ENCODE results near the gene PODNL1.

PODNL1 gene

DNA sequence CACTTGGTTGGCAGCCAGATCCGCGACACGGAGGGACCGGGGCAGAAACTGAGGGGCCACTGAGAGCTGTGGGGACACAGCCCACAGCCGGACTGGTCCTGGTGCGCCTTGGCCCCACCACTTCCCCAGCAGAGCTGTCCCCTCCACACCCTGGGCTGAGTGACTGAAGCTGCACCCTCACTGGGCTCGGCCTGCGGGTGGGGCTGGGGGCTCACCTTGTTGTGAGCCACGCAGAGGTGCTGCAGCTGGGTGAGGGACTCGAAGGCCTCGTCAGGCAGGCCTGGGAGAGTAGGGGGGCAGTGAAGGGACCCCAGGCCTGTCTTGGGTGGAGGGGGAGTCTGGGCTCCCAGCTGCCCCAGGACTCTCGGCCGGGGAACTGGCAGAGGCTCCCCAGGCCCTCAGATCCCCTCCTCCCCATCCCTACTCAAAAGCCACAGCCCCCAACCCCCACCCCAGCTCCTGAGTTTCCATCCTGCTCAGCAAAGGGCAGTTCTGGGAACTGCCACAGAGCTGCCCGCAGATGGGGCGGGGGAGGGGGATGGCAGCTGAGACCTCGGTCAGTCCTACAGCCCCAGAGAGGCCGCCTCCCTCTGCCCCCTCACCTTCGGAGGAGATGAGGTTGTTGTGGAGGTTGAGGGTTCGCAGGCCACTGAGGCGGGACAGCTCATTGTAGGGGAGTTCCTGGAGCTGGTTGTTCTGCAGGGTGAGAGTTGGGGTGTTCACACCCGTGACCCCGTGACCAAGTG lies 2.3 kb downstream of the PODNL1 start:
- TF ChIP-seq, protein P1, sequence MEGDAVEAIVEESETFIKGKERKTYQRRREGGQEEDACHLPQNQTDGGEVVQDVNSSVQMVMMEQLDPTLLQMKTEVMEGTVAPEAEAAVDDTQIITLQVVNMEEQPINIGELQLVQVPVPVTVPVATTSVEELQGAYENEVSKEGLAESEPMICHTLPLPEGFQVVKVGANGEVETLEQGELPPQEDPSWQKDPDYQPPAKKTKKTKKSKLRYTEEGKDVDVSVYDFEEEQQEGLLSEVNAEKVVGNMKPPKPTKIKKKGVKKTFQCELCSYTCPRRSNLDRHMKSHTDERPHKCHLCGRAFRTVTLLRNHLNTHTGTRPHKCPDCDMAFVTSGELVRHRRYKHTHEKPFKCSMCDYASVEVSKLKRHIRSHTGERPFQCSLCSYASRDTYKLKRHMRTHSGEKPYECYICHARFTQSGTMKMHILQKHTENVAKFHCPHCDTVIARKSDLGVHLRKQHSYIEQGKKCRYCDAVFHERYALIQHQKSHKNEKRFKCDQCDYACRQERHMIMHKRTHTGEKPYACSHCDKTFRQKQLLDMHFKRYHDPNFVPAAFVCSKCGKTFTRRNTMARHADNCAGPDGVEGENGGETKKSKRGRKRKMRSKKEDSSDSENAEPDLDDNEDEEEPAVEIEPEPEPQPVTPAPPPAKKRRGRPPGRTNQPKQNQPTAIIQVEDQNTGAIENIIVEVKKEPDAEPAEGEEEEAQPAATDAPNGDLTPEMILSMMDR (IDR thresholded peaks at IDR 0.05; ENCODE audit: control insufficient read depth, insufficient read depth, low read depth, low read length, missing control alignments) = no peak
- no peak for DNase-seq (ENCODE audit: low read depth)
- H3K4me3 ChIP-seq (ENCODE audit: control insufficient read depth, low read depth, low read length) = no peak overlapping the region

DNA sequence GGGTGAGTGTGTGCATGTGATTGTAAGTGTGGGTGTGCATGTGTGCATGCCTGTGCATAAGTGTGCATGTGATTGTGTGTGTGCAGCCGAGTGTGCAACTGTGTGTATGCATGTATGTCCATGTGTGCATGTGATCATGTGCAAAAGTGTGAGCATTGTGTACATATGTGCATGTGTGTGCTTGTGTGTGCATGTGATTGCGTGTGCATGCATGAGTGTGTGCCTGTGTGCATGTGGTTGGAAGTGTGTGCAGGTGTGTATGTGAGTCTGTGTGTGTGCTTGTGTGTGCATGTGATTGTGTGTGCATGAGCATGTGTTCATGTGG lies 3.5 kb downstream of the PODNL1 start:
- H3K4me3 ChIP-seq (ENCODE audit: control insufficient read depth, low read depth, low read length) = no peak overlapping the region
- TF ChIP-seq, protein P1 (IDR thresholded peaks at IDR 0.05; ENCODE audit: control insufficient read depth, insufficient read depth, low read depth, low read length, missing control alignments) = no peak
- no peak for DNase-seq (ENCODE audit: low read depth)

DNA sequence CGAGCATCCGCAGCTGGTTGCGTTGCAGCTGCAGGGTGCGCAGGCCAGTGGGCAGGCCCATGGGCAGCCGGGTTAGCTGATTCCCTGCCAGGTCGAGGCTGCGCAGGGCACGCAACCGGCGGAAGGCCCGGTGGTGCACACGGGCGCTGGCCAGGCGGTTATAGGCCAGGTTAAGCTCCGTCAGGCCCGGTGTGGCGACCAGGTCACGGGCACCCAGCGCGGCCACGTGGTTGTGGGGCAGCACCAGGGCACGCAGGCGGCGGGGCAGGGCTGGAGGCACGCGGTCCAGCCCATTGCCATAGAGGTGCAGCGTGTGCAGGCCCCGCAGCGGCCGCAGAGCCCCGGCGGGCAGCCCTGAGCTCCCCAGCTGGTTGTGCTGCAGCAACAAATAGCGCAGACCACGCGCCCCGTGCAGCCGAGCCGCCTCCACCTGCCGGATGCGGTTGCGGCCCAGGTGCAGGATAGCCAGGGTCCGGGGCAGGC lies 5.3 kb downstream of the PODNL1 start:
- TF ChIP-seq, protein P1 (IDR thresholded peaks at IDR 0.05; ENCODE audit: control insufficient read depth, insufficient read depth, low read depth, low read length, missing control alignments) = no peak
- H3K4me3 ChIP-seq (ENCODE audit: control insufficient read depth, low read depth, low read length) = no peak overlapping the region
- no peak for DNase-seq (ENCODE audit: low read depth)

DNA sequence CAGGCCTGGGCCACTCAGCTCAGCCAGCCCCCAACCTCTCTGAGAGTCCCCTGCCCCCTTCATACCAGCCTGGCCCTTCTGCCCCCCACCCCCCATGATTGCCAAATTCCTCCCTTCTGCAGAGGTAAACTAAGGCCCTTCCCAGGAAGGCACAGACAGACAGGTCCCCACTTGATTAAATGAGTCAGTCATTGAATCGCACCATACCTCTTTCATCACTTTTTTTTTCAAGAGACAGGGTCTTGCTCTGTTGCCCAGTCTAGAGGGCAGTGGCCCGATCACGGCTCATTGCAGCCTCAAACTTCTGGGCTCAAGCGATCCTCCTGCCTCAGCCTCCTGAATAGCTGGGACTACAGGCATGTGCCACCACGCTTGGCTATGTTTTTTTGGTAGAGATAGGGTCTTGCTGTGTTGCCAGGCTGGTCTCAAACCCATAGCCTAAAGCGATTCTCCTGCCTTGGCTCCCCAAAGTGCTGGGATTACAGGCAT lies 6.0 kb downstream of the PODNL1 start:
- TF ChIP-seq, protein P1 (IDR thresholded peaks at IDR 0.05; ENCODE audit: control insufficient read depth, insufficient read depth, low read depth, low read length, missing control alignments) = no peak
- no peak for DNase-seq (ENCODE audit: low read depth)
- no peak overlapping the region for H3K4me3 ChIP-seq (ENCODE audit: control insufficient read depth, low read depth, low read length)

DNA sequence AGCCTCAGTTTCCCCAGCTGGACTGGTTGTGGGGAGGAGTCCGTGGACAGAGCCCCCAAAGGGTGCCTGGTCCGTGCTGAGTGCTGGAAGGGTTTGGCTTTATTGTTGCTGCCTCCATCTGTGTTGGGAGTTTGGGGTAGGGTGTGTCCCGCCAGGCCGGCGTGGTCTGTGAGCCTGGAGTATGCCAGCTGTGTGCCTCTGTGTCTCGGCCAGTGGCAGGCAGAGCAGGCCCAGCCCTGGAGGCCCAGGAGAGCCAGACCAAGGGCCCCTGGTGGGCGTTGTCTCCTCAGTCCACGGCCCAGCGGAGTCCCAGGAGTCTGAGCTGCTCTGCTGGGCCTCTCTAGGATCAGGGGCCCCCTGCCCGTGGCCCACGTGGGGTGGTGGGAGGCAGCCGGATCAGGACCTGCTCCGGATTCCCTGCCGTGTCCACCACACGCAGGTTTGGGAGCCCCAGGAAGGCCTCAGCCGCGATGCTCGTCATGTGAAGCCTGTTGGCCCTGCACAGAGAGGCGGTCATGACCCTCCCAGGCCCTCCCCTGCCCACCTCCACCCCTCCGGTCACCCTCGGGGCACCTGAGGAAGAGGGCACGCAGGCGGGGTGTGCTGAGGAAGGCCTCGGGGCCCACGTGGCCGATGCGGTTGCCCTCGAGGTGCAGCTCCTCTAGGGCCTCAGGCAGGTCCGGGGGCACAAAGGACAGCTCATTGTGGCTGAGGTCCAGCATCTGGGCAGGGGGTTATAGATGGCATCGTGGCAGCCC lies 6.6 kb downstream of the PODNL1 start:
- DNase-seq (ENCODE audit: low read depth) = no peak
- H3K4me3 ChIP-seq (ENCODE audit: control insufficient read depth, low read depth, low read length) = no peak overlapping the region
- TF ChIP-seq, protein P1 (IDR thresholded peaks at IDR 0.05; ENCODE audit: control insufficient read depth, insufficient read depth, low read depth, low read length, missing control alignments) = no peak

DNA sequence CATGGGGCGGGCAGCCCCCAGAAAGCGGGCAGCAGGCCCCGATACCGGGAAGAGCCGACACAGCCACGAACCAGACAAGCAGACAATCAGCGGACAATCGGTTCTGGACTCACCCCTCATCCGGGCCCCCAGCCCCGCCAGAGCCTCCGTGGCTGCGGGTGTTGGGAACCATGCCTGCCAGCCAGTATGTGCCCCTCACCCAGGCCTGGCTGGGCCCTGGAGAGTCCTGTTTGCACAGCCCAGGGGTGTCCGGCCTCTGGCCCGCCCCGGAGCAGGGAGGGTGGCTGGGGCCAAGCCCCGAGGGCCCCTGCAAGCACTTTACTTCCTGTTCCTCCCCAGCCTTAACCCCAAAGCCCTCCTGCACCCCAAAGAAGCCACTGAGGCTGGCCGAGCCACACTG lies 7.8 kb downstream of the PODNL1 start:
- TF ChIP-seq, protein P1 (IDR thresholded peaks at IDR 0.05; ENCODE audit: control insufficient read depth, insufficient read depth, low read depth, low read length, missing control alignments) = no peak
- DNase-seq (ENCODE audit: low read depth) = no peak
- H3K4me3 ChIP-seq (ENCODE audit: control insufficient read depth, low read depth, low read length) = no peak overlapping the region

Data from AG09309 (cell line).